ENCODE data around the gene RPS15.

Gene RPS15

DNA sequence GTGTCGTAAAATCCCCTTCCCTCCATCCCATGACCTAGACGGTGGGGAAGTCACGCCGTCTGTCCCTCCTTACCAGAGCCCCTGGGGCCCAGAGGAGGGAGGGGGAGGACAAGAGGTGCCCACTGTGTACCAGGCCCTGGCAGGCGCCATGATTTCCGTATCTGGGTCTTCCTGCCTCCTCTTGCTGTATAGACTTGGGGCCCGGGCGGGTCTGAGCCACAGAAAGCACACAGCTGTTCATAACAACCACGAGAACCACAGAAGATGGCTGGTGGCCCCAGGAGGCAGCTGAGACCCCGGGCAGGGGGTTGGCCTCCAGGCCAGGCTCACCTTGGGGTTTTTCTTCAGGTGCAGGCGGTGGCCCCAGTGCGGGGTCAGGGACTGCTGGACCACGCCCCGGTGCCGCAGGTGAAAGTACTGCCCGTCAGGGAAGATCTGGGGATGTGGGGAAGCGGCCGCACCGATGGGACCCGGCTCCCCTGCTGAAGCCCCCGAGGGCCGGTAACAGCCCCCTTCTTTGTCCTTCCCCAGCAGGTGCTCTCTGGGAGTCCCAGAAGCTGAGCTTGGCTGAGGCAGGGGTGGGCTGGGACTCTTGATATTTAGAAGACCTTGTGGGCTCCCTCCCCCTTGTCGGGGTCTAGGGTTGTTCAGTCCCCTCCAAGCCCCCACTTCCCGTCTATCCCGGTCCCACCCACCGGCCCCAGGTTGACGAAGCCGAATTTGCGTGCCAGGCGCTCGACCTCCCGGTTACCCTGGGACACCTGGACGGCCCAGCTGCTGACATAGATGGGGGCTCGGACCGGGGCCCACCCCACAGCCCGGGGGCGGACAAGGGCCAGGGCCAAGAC is 51.5 kb downstream of the RPS15 start:
- no peak for DNase-seq

Data from CD4-positive, alpha-beta T cell treated with Interleukin-12 subunit alpha and Interleukin-12 subunit beta, for 1 hour (primary cell).